Loucy (cell line): ENCODE results near the gene ZNF236.

ENCODE experiments used
- H2AFZ ChIP-seq: fragments of 200-600 bp; sonication (generic); 2 replicates; pipeline ENCODE4 v1.6.0; 2016; ENCODE audit warnings: antibody characterized with exemption, mild to moderate bottlenecking, low read length, moderate library complexity
- H3F3A ChIP-seq: fragments of 200-600 bp; 2 replicates; pipeline ENCODE4 v1.6.0; 2016; ENCODE audit warnings: antibody characterized with exemption, low read depth, mild to moderate bottlenecking
- H3K27me3 ChIP-seq: fragments of 200-600 bp; sonication (generic); 2 replicates; pipeline ENCODE4 v1.6.1; 2014; ENCODE audit warnings: low read length, mild to moderate bottlenecking; ENCODE audit not compliant: insufficient read depth, poor library complexity, severe bottlenecking
- H3K36me3 ChIP-seq: fragments of 200-600 bp; sonication (generic); 2 replicates; pipeline ENCODE4 v1.6.1; 2016; ENCODE audit warnings: low read length; ENCODE audit not compliant: insufficient read depth
- H3K4me1 ChIP-seq: fragments of 200-600 bp; sonication (generic); 2 replicates; pipeline ENCODE4 v1.5.1; 2014; ENCODE audit warnings: low read length, mild to moderate bottlenecking; ENCODE audit not compliant: insufficient read depth, poor library complexity, severe bottlenecking
- H3K4me2 ChIP-seq: fragments of 200-600 bp; sonication (generic); 2 replicates; pipeline ENCODE4 v1.6.0; 2014; ENCODE audit warnings: antibody characterized with exemption, low read length, low read depth, mild to moderate bottlenecking; ENCODE audit not compliant: poor library complexity, severe bottlenecking
- H3K4me3 ChIP-seq: fragments of 200-600 bp; sonication (generic); 2 replicates; pipeline ENCODE4 v1.5.1; 2014; ENCODE audit warnings: low read length, mild to moderate bottlenecking, mixed read lengths; ENCODE audit not compliant: poor library complexity, severe bottlenecking
- H3K79me2 ChIP-seq: fragments of 200-600 bp; sonication (generic); 2 replicates; pipeline ENCODE4 v1.6.1; 2014; ENCODE audit warnings: low read length; ENCODE audit not compliant: insufficient read depth
- H3K9ac ChIP-seq: fragments of 200-600 bp; sonication (generic); 2 replicates; pipeline ENCODE4 v1.6.0; 2014; ENCODE audit warnings: mild to moderate bottlenecking, low read depth, low read length, moderate library complexity; ENCODE audit not compliant: poor library complexity, severe bottlenecking
- H3K9me2 ChIP-seq: fragments of 200-600 bp; sonication (generic); replicated peaks from 2 replicates; pipeline ENCODE4 v1.6.1; 2016; ENCODE audit warnings: low read depth, low read length, mixed read lengths
- H3K9me3 ChIP-seq: fragments of 200-600 bp; sonication (generic); 2 replicates; pipeline ENCODE4 v1.6.1; 2014; ENCODE audit warnings: mild to moderate bottlenecking, antibody characterized with exemption, low read length, low read depth; ENCODE audit not compliant: insufficient read depth
- H4K20me1 ChIP-seq: fragments of 200-600 bp; sonication (generic); 2 replicates; pipeline ENCODE4 v1.6.0; 2014; ENCODE audit warnings: antibody characterized with exemption, low read length, mild to moderate bottlenecking; ENCODE audit not compliant: insufficient read depth, poor library complexity, severe bottlenecking
- EZH2phosphoT487 ChIP-seq: fragments of 200-600 bp; IDR thresholded peaks from 2 replicates; pipeline ENCODE4 v1.6.1; 2018; ENCODE audit warnings: antibody characterized with exemption, mild to moderate bottlenecking, moderate library complexity, borderline replicate concordance
- TF ChIP-seq, protein P1 (sequence below): fragments of 200-600 bp; sonication (generic); conservative IDR thresholded peaks from 2 replicates; pipeline ENCODE4 v1.5.1; 2014; ENCODE audit warnings: mild to moderate bottlenecking, antibody characterized with exemption, low read length

Gene ZNF236

DNA sequence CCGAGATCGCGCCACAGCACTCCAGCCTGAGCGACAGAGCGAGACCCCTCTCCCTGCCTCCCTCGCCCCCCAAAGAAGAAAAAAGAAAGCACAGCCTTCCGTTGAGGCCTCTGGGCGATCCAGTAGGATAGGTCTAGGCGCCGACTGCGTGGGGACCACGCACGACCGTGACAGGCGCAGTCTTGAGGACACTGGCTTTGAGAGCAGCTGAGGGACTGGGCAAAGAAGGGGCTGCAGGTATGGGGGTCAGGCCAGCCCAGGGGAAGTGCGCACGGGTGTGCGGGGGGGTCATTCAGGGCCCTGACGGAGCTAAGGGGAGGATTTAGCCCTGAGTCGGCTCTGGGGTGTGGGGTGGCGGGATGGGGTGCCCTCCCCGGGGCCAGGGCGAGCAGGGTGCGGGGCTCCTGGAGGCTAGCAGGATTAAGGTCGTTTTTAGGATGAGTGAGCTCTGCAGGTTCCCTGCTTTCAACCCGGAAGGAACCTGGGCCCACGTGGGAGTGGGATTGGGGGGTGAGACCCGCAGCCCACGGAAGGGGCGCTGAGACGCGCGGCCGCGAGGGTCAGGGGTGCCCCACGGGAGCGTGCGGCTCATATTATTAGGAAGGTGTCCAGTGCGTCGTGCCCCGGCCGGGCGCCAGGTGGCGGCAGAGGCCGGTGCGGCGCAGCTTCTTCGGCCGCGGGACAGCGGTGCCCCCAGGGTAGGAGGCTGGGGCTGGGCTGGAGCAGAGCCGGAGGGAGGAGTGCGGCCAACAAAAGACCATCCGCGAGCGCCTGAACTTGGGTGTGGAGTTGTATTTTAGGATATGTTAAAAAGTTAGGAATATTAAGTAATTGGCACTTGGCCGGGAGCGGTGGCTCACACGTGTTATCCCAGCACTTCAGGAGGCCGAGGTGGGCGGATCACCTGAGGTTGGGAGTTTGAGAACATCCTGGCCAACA, 20.5 kb upstream of the ZNF236 start:
- H3K4me2 ChIP-seq = no peak overlapping the region
- no peaks in the 10 kb centered on the region for H3K4me1 ChIP-seq
- no peak overlapping the region for H3K4me3 ChIP-seq
- no peaks in the 10 kb centered on the region for H3K9me2 ChIP-seq
- H3K27me3 ChIP-seq = no peaks in the 10 kb centered on the region
- no peak for TF ChIP-seq EZH2phosphoT487
- TF ChIP-seq, protein P1, sequence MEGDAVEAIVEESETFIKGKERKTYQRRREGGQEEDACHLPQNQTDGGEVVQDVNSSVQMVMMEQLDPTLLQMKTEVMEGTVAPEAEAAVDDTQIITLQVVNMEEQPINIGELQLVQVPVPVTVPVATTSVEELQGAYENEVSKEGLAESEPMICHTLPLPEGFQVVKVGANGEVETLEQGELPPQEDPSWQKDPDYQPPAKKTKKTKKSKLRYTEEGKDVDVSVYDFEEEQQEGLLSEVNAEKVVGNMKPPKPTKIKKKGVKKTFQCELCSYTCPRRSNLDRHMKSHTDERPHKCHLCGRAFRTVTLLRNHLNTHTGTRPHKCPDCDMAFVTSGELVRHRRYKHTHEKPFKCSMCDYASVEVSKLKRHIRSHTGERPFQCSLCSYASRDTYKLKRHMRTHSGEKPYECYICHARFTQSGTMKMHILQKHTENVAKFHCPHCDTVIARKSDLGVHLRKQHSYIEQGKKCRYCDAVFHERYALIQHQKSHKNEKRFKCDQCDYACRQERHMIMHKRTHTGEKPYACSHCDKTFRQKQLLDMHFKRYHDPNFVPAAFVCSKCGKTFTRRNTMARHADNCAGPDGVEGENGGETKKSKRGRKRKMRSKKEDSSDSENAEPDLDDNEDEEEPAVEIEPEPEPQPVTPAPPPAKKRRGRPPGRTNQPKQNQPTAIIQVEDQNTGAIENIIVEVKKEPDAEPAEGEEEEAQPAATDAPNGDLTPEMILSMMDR = no peak
- H3K79me2 ChIP-seq = no peaks in the 10 kb centered on the region
- no peaks in the 10 kb centered on the region for H3K9me3 ChIP-seq
- no peak overlapping the region for H2AFZ ChIP-seq
- no peaks in the 10 kb centered on the region for H3K36me3 ChIP-seq
- no peaks in the 10 kb centered on the region for H4K20me1 ChIP-seq
- no peaks in the 10 kb centered on the region for H3F3A ChIP-seq
- H3K9ac ChIP-seq = no peak overlapping the region

DNA sequence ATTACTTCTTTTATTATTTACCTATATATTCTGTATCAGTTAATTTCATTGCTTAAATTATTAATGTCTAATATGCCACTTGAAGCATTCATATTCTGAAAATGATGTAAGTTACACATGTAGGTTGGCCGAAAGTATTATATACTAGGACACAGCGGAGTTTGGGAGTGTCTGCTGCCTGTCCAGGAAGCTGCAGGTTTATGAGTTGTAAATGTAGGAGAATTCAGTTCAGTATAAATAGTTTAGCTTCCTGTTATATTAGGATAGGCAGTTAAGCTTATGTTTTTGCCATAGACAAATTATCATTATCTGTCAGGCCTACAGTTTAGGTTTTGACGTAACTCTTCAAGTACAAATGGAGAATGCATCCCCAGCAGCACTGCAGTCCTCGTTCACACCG, 18.9 kb upstream of the ZNF236 start:
- no peaks in the 10 kb centered on the region for H3K27me3 ChIP-seq

DNA sequence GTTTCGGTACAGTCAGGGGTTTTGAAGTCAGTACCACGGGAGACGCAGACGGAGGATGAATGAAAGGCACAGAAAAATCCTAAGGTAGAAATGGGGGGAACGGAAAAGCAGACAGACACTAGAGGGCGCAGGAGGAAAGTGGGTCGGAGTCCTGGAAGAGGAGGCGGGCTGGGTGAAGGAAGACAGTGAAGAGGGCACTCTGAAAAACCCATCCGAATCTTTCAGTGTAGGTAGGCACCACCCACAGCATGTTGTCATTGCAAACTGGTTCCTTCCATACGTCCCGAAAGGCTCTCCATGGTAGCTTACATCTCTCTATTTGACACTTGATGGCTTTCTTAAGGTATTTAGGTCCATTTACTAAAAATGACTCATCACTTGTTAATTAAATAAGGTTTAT, 18.5 kb upstream of the ZNF236 start:
- Histone ChIP-seq H3K79me2 (no peaks in the 10 kb centered on the region), H3K36me3 (no peaks in the 10 kb centered on the region), H3K4me2 (peak overlapping the region; percentile 34), H3K27me3 (no peaks in the 10 kb centered on the region), H3K9me2 (no peaks in the 10 kb centered on the region), H4K20me1 (no peaks in the 10 kb centered on the region), H3F3A (no peaks in the 10 kb centered on the region), H3K9ac (no peak overlapping the region), H3K4me3 (peak overlapping the region; percentile 19), H3K4me1 (no peaks in the 10 kb centered on the region), H3K9me3 (no peaks in the 10 kb centered on the region), H2AFZ (peak overlapping the region; percentile 57; the same call in 1 of the 2 replicates)
- TF ChIP-seq, protein P1 = peak; percentile 87
- no peak for TF ChIP-seq EZH2phosphoT487

More for the DNA sequence above, 18.9 kb upstream of the ZNF236 start:
- no peak for TF ChIP-seq EZH2phosphoT487
- Histone ChIP-seq H4K20me1 (no peaks in the 10 kb centered on the region), H2AFZ (peak overlapping the region; percentile 57; the same call in 1 of the 2 replicates), H3K4me1 (no peaks in the 10 kb centered on the region), H3K9ac (no peak overlapping the region), H3K4me2 (peak overlapping the region; percentile 34), H3K9me2 (no peaks in the 10 kb centered on the region), H3K36me3 (no peaks in the 10 kb centered on the region), H3F3A (no peaks in the 10 kb centered on the region), H3K79me2 (no peaks in the 10 kb centered on the region), H3K9me3 (no peaks in the 10 kb centered on the region), H3K4me3 (peak overlapping the region; percentile 19)
